ENCODE measurements around the gene TPD52L1. TPM values are rescaled to one million over a fixed set of nuclear protein-coding genes. Genes with fewer than 3 reads are reported as not detected.

Gene TPD52L1
- total and polyA plus RNA-seq, 2 of the 4 experiments (the other 2 are of a cell fraction): 10.2 to 13.5 TPM

DNA sequence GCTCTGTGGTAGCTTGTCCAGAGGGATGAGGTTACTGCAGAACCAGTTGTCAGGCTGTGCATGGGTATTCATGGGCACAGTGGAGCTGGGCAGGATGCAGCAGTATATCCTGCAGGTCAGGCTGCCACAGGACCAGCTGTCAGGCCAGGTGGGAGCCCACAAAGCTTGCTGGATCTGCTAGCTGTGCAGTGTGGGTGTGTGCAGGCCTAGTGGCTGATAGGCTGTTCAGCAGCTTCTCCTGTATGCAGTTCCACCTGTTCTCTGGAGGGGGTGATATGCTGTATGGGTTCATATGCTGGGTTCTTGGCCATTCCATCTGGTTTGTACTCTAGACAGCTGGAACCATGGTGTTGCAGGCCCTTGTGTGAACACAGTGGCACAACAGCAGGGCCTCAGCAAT is 40.6 kb upstream of the TPD52L1 start:
- H3K4me1 ChIP-seq (ENCODE audit: control insufficient read depth, insufficient read depth, low read length): no peaks in the 10 kb centered on the region
- POLR2A ChIA-PET (ENCODE audit: unreplicated experiment): no interaction called here
- no peak overlapping the region for H4K8ac ChIP-seq (ENCODE audit: low read depth in 2 of 2, low read length in 2 of 2)
- H2BK20ac ChIP-seq (ENCODE audit: low read depth, low read length): no peak overlapping the region
- H3K4me3 ChIP-seq (ENCODE audit: insufficient read depth, low read depth, low read length): no peak overlapping the region
- no peaks in the 10 kb centered on the region for H3K27me3 ChIP-seq (ENCODE audit: control insufficient read depth, insufficient read depth, low read length)
- no peak for ATAC-seq (ENCODE audit: low read depth)
- no peaks in the 10 kb centered on the region for H3K36me3 ChIP-seq (ENCODE audit: control insufficient read depth, insufficient read depth, low read length)
- H3K79me1 ChIP-seq (ENCODE audit: low read depth in 1 of 2, low read length in 2 of 2): no peaks in the 10 kb centered on the region
- peaks cover 16% of the 10 kb centered on the region for H3K9me3 ChIP-seq (ENCODE audit: control insufficient read depth, insufficient read depth, low read length)
- no peak overlapping the region for H3K56ac ChIP-seq (ENCODE audit: extremely low read depth, insufficient read depth, low read length)
- H2AK9ac ChIP-seq (replicated peaks; ENCODE audit: low read depth, low read length, poor library complexity): no peak overlapping the region
- H4K5ac ChIP-seq (ENCODE audit: low read depth, low read length): no peak overlapping the region
- no peak overlapping the region for H2AK5ac ChIP-seq (ENCODE audit: low read depth, low read length)
- no peak overlapping the region for H4K91ac ChIP-seq (ENCODE audit: insufficient read depth, low read depth, low read length)
- H3K23ac ChIP-seq (ENCODE audit: low read depth, low read length): no peak overlapping the region
- dilution Hi-C loops (cut with HindIII; ENCODE audit: low sequenced_read_pairs, unreplicated experiment): no loop called here
- TF ChIP-seq CHD1 (IDR thresholded peaks at IDR 0.05; ENCODE audit: low read depth, low read length) (no peak), RAD21 (IDR thresholded peaks at IDR 0.05; ENCODE audit: low read length) (no peak), SMC3 (IDR thresholded peaks at IDR 0.05; ENCODE audit: low read depth, low read length) (no peak), POLR2A (IDR thresholded peaks at IDR 0.05; ENCODE audit: low read depth, low read length) (no peak), RFX5 (IDR thresholded peaks at IDR 0.05; ENCODE audit: low read depth, low read length) (no peak), MXI1 (IDR thresholded peaks at IDR 0.05; ENCODE audit: borderline replicate concordance, low read depth, low read length) (no peak), MAZ (IDR thresholded peaks at IDR 0.05; ENCODE audit: borderline replicate concordance, low read depth, low read length) (no peak), CEBPB (IDR thresholded peaks at IDR 0.05; ENCODE audit: low read depth, low read length) (no peak), FOS (IDR thresholded peaks at IDR 0.05; ENCODE audit: low read depth, low read length) (no peak), BHLHE40 (IDR thresholded peaks at IDR 0.05; ENCODE audit: low read depth, low read length) (no peak), RCOR1 (IDR thresholded peaks at IDR 0.05; ENCODE audit: insufficient replicate concordance, low read length) (no peak), MAFK (IDR thresholded peaks at IDR 0.05; ENCODE audit: low read depth, low read length) (no peak), NFE2L2 (IDR thresholded peaks at IDR 0.05; ENCODE audit: low read depth, low read length) (no peak)
- TF ChIP-seq, protein P1, sequence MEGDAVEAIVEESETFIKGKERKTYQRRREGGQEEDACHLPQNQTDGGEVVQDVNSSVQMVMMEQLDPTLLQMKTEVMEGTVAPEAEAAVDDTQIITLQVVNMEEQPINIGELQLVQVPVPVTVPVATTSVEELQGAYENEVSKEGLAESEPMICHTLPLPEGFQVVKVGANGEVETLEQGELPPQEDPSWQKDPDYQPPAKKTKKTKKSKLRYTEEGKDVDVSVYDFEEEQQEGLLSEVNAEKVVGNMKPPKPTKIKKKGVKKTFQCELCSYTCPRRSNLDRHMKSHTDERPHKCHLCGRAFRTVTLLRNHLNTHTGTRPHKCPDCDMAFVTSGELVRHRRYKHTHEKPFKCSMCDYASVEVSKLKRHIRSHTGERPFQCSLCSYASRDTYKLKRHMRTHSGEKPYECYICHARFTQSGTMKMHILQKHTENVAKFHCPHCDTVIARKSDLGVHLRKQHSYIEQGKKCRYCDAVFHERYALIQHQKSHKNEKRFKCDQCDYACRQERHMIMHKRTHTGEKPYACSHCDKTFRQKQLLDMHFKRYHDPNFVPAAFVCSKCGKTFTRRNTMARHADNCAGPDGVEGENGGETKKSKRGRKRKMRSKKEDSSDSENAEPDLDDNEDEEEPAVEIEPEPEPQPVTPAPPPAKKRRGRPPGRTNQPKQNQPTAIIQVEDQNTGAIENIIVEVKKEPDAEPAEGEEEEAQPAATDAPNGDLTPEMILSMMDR (conservative IDR thresholded peaks at IDR 0.05; ENCODE audit: low read depth, low read length): no peak
- TF ChIP-seq, protein P2, sequence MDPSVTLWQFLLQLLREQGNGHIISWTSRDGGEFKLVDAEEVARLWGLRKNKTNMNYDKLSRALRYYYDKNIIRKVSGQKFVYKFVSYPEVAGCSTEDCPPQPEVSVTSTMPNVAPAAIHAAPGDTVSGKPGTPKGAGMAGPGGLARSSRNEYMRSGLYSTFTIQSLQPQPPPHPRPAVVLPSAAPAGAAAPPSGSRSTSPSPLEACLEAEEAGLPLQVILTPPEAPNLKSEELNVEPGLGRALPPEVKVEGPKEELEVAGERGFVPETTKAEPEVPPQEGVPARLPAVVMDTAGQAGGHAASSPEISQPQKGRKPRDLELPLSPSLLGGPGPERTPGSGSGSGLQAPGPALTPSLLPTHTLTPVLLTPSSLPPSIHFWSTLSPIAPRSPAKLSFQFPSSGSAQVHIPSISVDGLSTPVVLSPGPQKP (IDR thresholded peaks at IDR 0.05; ENCODE audit: borderline replicate concordance, low read depth, low read length): no peak
- TF ChIP-seq, protein P3, sequence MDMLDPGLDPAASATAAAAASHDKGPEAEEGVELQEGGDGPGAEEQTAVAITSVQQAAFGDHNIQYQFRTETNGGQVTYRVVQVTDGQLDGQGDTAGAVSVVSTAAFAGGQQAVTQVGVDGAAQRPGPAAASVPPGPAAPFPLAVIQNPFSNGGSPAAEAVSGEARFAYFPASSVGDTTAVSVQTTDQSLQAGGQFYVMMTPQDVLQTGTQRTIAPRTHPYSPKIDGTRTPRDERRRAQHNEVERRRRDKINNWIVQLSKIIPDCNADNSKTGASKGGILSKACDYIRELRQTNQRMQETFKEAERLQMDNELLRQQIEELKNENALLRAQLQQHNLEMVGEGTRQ (IDR thresholded peaks at IDR 0.05; ENCODE audit: low read depth, low read length): no peak
- DNase-seq: no peak
- H3K4ac ChIP-seq (ENCODE audit: low read depth, low read length): no peak overlapping the region
- CTCF ChIA-PET: interaction anchor here (1.6 to 2.3 kb wide), 3 partner anchors 10 to 242 kb away, joined by 4 to 7 read pairs (median 4); no protein-coding TSS in a partner anchor
- H3K27ac ChIP-seq (ENCODE audit: insufficient read depth, low read length): no peak overlapping the region
- no peak overlapping the region for H3K9ac ChIP-seq (ENCODE audit: low read depth, low read length)
- in situ Hi-C loops (cut with MboI; ENCODE audit: low sequenced_read_pairs): loop anchor here (5.0 to 25.0 kb wide), 2 partner anchors 151 to 241 kb away; partner anchors contain the start of gene RNF217
- H3K4me2 ChIP-seq (ENCODE audit: low read depth, low read length): no peak overlapping the region
- H2BK5ac ChIP-seq (ENCODE audit: low read depth, low read length, poor library complexity, severe bottlenecking): no peak overlapping the region
- no TSS peak for BruUV-seq (replicated peaks)
- no peaks in the 10 kb centered on the region for H4K20me1 ChIP-seq (ENCODE audit: insufficient read depth, low read length)
- H3K9me1 ChIP-seq (ENCODE audit: insufficient read depth, low read length): no peaks in the 10 kb centered on the region
- H2AFZ ChIP-seq (replicated peaks; ENCODE audit: low read length, poor library complexity): no peak overlapping the region
- no peak overlapping the region for H2BK120ac ChIP-seq (ENCODE audit: low read depth, low read length)
- H3K14ac ChIP-seq (replicated peaks; ENCODE audit: low read depth, low read length): no peak overlapping the region
- no peak overlapping the region for H3K18ac ChIP-seq (ENCODE audit: low read depth, low read length)
- H2BK15ac ChIP-seq (ENCODE audit: low read depth, low read length): no peak overlapping the region
- intact Hi-C loops (cut with micrococcal nuclease): no loop called here

All from IMR-90 (cell line).